HL-60/S4 treated with phorbol 12-myristate 13-acetate at 8.2 ng/mL for 4 days and 3 days (cell line): ENCODE measurements around the gene ELOVL6.
"Not testable (repeated sequence)": the region's sequence is repeated elsewhere in the genome, so short reads cannot be mapped to it uniquely, and the experiment has no call there.

Experiments used
- in situ Hi-C: fragments of 300-500 bp; cut with MboI; formaldehyde crosslinking; loops from 2 replicates; pipeline ENCODE4 v1.15.0; 2022; ENCODE audit warnings: low sequenced_read_pairs

Gene ELOVL6

DNA sequence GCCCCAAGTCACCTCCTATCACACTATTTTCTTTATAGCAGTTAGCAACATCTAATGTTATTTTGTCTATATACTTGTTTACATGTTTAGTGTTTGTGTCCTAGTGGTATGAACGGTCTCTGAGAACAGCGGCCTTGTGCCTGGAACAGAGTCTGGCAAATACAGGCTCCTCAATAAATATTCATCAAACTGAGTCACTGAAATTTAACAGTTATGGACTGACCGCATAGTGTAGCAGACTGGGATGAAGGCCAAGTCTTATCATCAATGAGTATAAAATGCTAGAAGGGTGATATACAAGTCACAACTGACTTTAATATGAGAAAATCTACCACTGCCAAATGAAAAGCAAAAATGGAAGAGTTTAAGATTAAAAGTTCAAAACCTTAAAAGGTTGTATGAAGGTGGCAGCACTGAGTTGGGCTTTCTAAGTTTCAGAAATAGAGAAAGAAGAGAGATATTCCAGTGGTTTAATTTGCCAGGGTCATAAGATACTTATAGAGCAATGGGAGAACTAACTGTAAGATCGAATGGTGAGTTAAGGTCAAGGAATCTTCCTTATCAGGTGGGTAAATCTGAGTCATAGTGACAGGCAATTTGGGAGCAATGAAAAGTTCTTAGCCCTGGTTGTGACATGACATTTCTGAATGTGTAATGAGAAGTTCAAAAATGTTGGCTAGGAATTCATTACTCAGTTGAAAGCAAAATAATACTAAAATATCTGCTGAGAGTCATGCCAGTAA is 34.9 kb downstream of the ELOVL6 start:
- in situ Hi-C loops: no loop called here

DNA sequence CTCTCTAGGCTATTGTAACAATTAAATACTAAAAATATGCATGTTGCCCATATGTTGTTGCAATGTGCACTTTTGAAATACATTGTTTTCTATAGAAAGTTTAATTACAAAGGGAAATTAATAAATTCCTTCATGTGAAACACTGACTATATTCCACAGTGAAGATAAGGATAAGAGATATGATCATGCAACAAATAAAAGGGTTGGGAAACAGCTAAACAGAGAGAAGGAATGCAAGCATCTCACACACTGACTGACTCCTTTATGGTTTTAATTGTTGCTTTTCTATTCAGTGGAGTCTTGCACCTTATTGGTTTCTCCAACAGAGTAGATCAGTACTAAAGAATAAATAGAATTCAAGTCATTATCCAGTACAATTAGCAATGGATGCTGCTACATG is 37.8 kb downstream of the ELOVL6 start:
- in situ Hi-C loops: no loop called here

- in situ Hi-C loops: no loop called here
Observed at GRCh38 chr4:110159541-110159940, 38.9 kb downstream of the ELOVL6 start.

GRCh38 chr4:110157580-110157979 is 40.8 kb downstream of the ELOVL6 start:
- in situ Hi-C loops: no loop called here

DNA sequence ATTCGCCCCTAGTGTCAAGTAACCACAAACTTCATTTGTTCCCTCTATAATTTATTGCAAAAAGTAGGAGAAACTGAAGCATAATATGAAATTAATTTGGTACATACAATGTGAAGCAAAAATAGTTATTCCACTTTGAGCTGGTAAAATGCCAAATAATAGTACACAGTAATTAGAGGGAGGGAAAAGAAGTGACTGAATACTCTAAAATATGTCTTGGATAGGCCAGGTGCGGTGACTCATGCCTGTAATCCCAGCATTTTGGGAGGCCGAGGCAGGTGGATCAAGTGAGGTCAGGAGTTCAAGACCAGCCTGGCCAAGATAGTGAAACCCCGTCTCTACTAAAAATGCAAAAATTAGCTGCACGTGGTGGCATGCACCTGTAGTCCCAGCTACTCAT is 41.2 kb downstream of the ELOVL6 start:
- in situ Hi-C loops: not testable (repeated sequence)

DNA sequence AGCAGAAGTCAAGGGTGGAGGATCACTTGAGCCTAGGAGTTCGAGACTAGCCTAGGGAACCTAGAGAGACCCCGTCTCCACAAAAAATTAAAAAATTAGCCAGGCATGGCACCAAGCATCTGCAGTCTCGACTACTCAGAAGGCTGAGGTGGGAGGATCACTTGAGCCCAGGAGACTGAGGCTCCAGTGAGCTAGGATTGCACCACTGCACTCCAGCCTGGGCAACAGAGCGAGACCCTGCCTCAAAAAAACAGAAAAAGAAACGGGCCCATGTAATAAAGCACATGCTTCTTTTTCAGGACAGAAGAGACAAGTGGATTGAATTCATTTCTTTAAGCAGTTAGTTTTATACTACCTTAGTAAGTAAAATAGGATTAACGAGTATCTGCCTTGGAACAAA is 42.0 kb downstream of the ELOVL6 start:
- in situ Hi-C loops: no loop called here

DNA sequence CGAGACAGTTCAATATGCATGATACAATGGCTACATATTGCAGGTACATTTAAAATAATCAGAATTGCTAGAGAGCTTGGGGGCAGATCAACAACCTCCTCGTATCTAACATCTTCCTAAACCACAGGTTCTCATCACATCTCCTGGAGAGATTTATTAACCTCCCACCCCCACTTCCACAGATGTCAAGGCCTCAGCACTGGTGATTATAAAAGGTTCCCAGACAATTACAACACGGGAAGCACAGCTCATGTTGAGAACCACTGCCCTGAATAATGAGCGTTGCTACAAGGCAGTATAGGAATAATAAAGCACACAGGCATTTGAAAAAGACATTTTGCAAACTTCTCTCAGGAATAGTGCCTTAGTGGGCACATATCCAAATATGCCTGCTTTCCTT is 42.8 kb downstream of the ELOVL6 start:
- in situ Hi-C loops: no loop called here

GRCh38 chr4:110154582-110154981 is 43.8 kb downstream of the ELOVL6 start:
- in situ Hi-C loops: no loop called here

- in situ Hi-C loops: no loop called here
Observed at GRCh38 chr4:110152386-110152785, 46.0 kb downstream of the ELOVL6 start.

GRCh38 chr4:110149089-110149488 is 49.3 kb downstream of the ELOVL6 start:
- in situ Hi-C loops: no loop called here

- in situ Hi-C loops: no loop called here
Observed at GRCh38 chr4:110142461-110142860, 56.0 kb downstream of the ELOVL6 start.

- in situ Hi-C loops: no loop called here
Observed at GRCh38 chr4:110139815-110140214, 58.6 kb downstream of the ELOVL6 start.

GRCh38 chr4:110139111-110139510 is 59.3 kb downstream of the ELOVL6 start:
- in situ Hi-C loops: no loop called here

DNA sequence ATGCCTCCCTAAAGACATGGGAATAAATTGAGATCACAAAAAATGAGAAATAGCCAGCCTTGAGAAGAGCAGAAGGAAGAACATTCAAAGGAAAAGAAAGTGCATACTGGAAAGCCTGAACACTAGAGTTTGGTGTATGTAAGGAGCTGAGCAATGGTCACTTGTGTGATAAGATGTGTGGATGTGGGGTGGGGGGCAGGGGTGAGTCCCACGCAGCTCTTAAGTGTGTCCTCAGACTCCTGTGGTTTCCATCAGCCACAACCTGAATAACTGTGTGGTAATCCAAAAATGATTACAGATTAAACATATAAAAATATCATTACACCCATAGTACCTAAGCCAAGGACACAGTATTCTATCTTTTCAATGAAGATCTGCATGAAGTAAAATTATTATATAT is 59.9 kb downstream of the ELOVL6 start:
- in situ Hi-C loops: no loop called here

- in situ Hi-C loops: no loop called here
Observed at GRCh38 chr4:110137829-110138228, 60.6 kb downstream of the ELOVL6 start.

GRCh38 chr4:110135523-110135922 is 62.9 kb downstream of the ELOVL6 start:
- in situ Hi-C loops: no loop called here

DNA sequence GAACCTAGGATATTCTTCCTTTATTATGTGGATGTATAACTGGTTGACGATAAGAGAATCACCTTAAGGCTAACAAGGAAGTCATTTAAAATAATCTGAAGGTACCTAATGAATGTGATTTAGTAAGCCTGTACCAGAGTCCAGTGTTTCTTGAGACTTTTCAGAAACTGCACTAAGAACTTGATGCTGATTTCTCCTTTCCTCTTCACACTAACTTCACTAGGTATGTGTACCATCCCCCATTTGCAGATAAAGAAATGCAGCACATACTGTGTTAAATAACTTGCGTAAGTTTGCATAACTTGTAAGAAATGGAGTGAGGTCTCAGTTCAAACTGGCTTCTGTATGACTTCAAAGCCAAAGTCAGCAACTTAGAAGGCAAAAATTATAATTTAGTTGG is 63.3 kb downstream of the ELOVL6 start:
- in situ Hi-C loops: no loop called here

DNA sequence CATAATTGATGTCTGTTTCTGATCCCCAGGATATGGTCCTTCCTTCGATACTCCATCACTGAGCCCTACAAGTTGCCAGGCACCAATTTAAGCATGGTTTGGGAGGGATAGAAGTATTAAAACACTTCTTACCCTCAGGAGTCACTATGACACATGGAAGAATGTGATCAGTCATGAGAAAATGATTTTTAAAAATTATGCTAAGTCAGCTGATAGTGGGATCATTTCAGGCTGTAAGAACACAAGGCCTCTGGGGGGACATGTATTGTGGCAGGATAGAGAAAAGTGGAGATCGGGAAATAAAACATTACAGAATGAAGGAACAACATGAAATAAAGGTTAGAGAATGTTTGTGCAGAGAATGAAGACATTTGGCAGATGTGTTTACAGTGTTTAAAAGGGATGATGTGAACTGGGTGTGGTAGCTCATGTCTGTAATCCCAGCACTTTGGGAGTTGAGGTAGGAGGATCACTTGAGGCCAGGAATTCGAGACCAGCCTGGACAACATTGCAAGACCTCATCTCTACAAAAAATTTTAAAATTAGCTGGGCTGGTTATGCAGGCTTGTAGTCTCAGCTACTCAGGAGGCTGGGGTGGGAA is 64.0 kb downstream of the ELOVL6 start:
- in situ Hi-C loops: no loop called here

- in situ Hi-C loops: no loop called here
Observed at GRCh38 chr4:110132816-110133719, 65.3 kb downstream of the ELOVL6 start.

DNA sequence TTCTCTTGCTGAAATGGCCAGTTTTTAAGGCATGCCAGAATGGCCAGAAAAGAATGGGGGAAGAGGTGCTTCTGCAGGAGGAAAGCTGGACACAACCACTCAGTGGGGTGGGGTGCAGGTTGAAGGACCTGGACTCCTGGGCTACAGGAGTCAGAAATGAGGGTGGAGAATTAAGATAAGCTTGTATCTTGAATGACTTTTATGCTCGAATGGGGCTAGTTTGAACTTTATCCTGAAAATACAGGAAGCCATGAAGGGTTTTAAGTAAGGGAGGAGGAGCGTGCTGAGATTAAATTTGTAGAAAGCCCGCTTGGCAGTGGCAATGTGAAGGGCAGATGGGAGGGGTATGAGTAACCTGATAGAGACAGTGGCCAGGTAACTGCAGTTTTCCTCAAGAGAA is 66.5 kb downstream of the ELOVL6 start:
- in situ Hi-C loops: no loop called here

DNA sequence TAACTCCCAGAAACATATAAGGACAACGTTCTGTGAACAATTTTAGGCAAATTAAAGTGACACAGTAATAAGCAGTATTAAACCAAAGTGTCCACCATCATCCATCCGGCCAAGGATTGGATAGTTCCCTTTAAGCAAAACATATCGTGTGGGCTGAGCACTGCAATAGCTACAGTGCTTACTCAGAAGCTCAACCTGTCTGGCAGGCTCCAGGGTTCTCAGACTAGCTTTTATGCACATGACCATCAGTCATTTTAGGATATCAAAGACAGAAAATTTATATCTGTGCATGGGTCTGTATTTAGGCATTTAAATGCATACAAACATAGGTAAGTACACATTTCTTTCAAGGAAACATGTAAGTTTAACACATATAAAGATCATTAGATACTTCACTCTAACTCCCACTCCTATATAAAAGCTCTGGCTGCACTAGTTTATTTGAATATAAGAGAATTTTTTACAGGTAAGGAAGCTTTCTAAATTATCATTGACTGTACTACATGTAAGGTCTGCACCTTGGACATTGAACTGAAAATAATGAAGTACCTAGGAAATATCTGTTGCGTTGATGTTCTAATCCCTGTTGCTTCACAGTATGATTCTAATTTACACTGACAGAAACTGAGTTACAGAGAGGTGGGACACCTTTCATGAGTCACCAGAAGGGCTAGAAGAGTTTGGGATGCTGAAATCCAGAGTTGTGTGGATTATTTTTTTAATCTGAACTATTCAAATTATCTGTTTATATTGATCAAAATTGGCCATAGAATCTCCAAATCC is 67.6 kb downstream of the ELOVL6 start:
- in situ Hi-C loops: no loop called here
